NOMO-1 treated with DMSO at 0.1 percent for 48 hours (cell line): ENCODE measurements around the gene CMTM8.
A peak's percentile ranks its signal among the peaks of the same experiment; 100 is the strongest.

Experiments
- DNase-seq: peaks from one replicate; lab custom pipeline; 2025; ENCODE audit not compliant: unreplicated experiment; lab: John Stamatoyannopoulos, UW

The CMTM8 gene

GRCh38 chr3:32334675-32335074 is 96.2 kb downstream of the CMTM8 start:
- no peak for DNase-seq

- no peak for DNase-seq
Measured at GRCh38 chr3:32335365-32336112, 97.1 kb downstream of the CMTM8 start.

- no peak for DNase-seq
Measured at GRCh38 chr3:32336113-32336498, 97.6 kb downstream of the CMTM8 start.

- DNase-seq, result no peak
Measured at GRCh38 chr3:32337505-32337904, 99.0 kb downstream of the CMTM8 start.

GRCh38 chr3:32340039-32340438 is 101.6 kb downstream of the CMTM8 start:
- DNase-seq, result peak; percentile 4

GRCh38 chr3:32340611-32341365 is 102.3 kb downstream of the CMTM8 start:
- DNase-seq, result peak; percentile 8

GRCh38 chr3:32347343-32348125 is 109.1 kb downstream of the CMTM8 start:
- no peak for DNase-seq

- DNase-seq, result peak; percentile 7
Measured at GRCh38 chr3:32349184-32349583, 110.7 kb downstream of the CMTM8 start.

- peak; percentile 68 for DNase-seq
Measured at GRCh38 chr3:32352563-32352962, 114.1 kb downstream of the CMTM8 start.

- no peak for DNase-seq
Measured at GRCh38 chr3:32353351-32353750, 114.9 kb downstream of the CMTM8 start.

- no peak for DNase-seq
Measured at GRCh38 chr3:32354362-32354778, 115.9 kb downstream of the CMTM8 start.

- DNase-seq, result no peak
Measured at GRCh38 chr3:32355751-32356291, 117.3 kb downstream of the CMTM8 start.

- DNase-seq, result no peak
Measured at GRCh38 chr3:32359766-32360492, 121.4 kb downstream of the CMTM8 start.

GRCh38 chr3:32360493-32360827 is 122.0 kb downstream of the CMTM8 start:
- DNase-seq, result no peak

- no peak for DNase-seq
Measured at GRCh38 chr3:32366638-32367397, 128.3 kb downstream of the CMTM8 start.

GRCh38 chr3:32367442-32367841 is 129.0 kb downstream of the CMTM8 start:
- no peak for DNase-seq

- no peak for DNase-seq
Measured at GRCh38 chr3:32371461-32372212, 133.2 kb downstream of the CMTM8 start.

GRCh38 chr3:32372213-32372490 is 133.7 kb downstream of the CMTM8 start:
- no peak for DNase-seq

GRCh38 chr3:32373276-32373675 is 134.8 kb downstream of the CMTM8 start:
- DNase-seq, result no peak

GRCh38 chr3:32373844-32374243 is 135.4 kb downstream of the CMTM8 start:
- DNase-seq, result no peak
